Measurements from ENCODE around the gene DLG5.

DNA sequence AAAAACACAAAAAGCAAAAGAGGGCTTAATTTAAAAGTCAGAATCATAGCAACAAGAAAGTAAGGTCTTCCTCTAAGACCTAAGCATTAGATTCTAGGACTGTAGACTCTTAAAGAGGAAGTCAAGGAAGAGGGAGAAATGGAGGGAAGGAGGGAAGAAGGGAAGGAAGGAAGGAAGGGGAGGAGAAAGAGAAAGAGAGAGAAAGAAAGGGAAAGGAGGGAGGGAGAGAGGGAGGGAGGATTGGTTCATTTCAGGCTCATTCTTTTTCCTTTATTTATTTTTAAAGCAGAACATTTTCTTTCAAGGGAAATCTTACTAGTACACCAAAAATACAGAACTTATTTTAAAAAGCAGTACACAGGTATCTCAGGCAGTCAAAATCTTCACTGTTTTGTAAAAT, 81.1 kb downstream of the DLG5 start:
- TF ChIP-seq, protein P1, sequence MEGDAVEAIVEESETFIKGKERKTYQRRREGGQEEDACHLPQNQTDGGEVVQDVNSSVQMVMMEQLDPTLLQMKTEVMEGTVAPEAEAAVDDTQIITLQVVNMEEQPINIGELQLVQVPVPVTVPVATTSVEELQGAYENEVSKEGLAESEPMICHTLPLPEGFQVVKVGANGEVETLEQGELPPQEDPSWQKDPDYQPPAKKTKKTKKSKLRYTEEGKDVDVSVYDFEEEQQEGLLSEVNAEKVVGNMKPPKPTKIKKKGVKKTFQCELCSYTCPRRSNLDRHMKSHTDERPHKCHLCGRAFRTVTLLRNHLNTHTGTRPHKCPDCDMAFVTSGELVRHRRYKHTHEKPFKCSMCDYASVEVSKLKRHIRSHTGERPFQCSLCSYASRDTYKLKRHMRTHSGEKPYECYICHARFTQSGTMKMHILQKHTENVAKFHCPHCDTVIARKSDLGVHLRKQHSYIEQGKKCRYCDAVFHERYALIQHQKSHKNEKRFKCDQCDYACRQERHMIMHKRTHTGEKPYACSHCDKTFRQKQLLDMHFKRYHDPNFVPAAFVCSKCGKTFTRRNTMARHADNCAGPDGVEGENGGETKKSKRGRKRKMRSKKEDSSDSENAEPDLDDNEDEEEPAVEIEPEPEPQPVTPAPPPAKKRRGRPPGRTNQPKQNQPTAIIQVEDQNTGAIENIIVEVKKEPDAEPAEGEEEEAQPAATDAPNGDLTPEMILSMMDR (IDR thresholded peaks at IDR 0.05; ENCODE audit: insufficient read depth, low read depth, low read length): no peak
- TF ChIP-seq EZH2 (IDR thresholded peaks at IDR 0.05; ENCODE audit: insufficient read depth, low read length): no peak

Data from astrocyte (in vitro differentiated cells and primary cell).